Activated CD4-positive, alpha-beta T cell treated with anti-CD3 and anti-CD28 coated beads for 1 hour (primary cell): ENCODE data around the gene JAKMIP1.

Experiments used
- DNase-seq: peaks from one replicate; pipeline ENCODE4 v3.0.0-alpha.2; 2020

JAKMIP1 gene

DNA sequence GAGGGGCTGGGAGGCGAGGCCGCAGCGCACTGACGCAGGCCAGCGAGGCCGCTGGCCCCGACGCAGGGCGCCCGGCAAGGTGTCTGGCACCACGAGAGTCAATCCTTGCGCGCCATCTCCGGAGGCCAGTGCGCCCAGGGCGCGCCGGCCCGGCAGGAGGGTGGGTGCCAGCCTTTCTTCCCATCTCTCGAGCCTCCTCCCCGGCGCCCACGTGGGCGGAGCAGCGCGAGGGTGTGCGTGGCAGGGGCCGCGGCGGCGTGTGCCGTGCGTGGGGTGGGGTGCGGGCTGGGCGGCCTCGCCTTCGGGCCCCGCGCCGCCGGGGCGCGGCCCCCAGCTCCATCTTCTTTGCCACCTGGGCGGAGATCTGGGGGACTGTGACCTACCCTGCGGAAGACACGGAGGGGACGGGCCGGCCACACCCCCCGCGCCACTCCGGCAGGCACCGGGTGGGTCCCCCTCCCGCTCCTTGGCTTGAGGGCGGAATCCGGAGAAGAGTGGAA is 877 bp downstream of the JAKMIP1 start:
- no peak for DNase-seq

DNA sequence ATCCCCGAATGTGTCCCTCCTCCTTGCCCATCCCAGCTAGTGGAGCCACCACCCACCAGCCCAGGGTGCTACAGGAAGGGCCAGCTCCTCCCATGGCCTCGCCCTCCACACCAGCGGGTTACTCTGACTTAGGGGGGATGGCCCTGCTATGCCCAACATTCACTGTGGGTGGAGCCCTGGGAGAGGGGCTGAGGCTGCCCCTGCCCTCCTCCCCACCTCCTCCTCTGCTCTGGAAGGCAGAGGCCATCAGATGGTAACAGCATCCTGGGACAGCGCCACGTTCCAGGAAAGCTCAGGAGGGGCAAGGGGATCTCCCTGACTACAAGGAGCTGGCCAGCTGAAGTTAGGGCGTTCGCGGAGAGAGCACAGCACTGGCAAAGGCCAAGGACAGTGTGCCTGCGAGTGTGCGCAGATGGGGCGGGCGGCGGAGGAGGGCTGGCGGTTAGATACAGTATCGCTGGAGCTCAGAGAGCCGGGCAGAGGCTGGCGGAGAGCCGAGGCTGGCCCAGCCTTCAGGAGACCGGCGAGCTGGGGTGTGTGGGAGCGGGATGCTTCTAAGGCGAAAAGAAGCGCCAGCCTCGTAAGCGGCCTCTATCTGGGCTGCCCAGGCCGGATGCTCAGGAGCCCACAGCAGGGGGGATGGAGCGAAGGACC is 1.5 kb downstream of the JAKMIP1 start:
- no peak for DNase-seq

DNA sequence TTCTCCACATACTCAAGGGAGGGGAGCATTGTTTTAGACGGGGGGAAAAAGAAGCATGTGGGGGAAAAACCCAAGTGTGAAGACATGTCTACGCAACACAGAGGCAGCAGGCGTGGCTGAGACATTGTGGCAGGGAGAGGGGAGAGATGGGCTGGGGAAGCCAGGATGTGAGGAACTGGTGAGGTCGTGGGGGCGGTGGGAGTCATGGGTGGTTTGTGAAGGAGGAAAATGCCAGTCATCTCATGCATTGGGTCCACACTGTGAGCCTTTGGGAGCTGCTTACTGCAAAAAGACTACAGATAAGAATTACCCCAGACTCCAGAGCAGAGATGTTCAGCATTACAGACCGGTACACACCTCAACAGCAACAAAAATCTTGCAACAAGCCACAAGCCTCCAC is 2.1 kb downstream of the JAKMIP1 start:
- no peak for DNase-seq

DNA sequence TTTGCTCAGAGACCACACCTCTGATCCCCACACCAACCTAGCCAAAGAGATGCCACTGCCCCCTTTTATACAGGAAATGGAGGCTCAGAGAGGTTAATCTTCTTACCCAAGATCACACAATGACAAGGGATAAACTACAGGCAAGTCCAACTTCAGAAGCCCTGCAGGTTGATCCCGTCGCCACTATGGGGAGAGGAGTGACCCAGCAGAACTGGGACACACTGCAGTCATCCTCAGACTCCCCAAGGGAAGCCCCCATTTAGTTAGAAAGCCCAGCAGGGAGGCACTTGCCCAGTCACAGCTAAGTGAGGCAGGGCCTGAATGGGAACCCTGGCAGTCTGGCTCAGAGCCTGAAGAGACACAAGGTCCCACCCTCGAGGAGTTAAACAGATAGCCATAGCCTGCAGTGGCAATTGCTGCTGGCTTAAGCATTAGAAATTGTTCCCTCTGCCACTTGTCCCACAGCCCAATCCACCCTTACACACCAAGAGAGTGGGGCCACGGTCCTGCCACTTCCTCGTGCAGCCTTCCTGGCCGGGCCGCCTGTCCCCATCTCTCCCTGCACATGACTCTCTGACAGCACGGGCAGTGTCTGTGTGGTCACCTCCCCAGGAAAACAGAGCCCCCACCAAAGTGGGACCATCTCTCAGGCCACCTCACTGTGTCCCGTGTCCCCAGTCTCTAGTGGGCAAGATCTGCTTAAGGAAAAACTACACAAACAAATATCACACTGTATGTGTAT is 2.7 kb downstream of the JAKMIP1 start:
- DNase-seq = no peak

- DNase-seq = no peak
Measured at GRCh38 chr4:6196871-6197270, 3.5 kb downstream of the JAKMIP1 start.

DNA sequence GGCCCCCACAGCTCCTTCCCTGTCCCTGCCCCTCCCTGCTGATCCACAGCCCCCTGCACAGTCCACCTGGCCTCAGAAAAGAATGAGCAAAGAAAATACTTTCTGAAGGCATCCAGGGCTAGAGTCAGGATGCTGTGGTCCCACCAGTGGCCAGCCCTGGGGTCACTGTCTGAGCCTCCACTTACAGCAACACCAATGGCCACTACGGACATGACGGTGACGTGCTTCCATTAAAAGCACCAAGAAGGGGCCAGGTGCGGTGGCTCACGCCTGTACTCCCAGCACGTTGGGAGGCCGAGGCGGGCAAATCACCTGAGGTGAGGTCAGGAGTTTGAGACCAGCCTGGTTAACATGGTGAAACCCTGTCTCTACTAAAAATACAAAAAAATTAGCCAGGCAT is 4.0 kb downstream of the JAKMIP1 start:
- DNase-seq = no peak

DNA sequence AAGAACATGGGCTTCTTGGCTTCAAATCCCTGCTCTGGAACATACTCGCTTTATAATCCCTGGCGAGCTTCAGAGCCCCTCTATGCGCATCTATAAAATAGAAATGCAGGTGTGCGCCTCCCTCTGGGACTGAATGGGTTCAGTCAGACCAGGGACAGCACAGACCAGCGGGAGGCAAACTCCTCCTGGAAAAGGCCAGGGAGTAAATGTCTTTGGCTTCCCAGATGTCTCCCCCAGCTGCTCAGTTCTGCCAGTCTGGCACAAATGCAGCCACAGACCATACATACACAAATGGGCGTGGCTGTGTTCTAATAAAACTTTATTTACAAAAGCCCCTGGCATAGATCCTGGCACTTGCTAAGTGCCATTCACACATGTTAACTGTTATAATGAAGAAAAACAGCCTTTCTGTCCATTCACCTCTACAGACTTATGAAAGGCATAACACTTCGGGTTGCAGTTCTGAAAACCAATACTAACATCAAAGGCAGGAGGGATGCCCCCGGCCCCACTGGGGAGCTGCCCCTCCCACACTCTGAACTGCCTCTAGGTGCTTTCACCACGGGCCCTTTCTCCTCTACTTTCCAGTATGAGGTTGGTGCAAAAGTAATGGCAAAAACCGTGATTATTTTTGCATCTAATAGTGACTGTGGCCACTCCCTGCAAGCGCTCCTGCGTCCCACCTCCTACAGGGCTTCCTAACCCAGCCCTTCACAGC is 4.6 kb downstream of the JAKMIP1 start:
- no peak for DNase-seq

- DNase-seq = no peak
Measured at GRCh38 chr4:6194458-6195195, 5.7 kb downstream of the JAKMIP1 start.

- no peak for DNase-seq
Measured at GRCh38 chr4:6193399-6193798, 7.0 kb downstream of the JAKMIP1 start.

- DNase-seq = no peak
Measured at GRCh38 chr4:6192245-6192644, 8.1 kb downstream of the JAKMIP1 start.

GRCh38 chr4:6191448-6192130 is 8.8 kb downstream of the JAKMIP1 start:
- no peak for DNase-seq

- no peak for DNase-seq
Measured at GRCh38 chr4:6190486-6190885, 9.9 kb downstream of the JAKMIP1 start.

- DNase-seq = no peak
Measured at GRCh38 chr4:6189511-6189910, 10.8 kb downstream of the JAKMIP1 start.

- DNase-seq = no peak
Measured at GRCh38 chr4:6188687-6189305, 11.6 kb downstream of the JAKMIP1 start.

- no peak for DNase-seq
Measured at GRCh38 chr4:6184169-6184568, 16.2 kb downstream of the JAKMIP1 start.

- DNase-seq = no peak
Measured at GRCh38 chr4:6183740-6184139, 16.6 kb downstream of the JAKMIP1 start.

DNA sequence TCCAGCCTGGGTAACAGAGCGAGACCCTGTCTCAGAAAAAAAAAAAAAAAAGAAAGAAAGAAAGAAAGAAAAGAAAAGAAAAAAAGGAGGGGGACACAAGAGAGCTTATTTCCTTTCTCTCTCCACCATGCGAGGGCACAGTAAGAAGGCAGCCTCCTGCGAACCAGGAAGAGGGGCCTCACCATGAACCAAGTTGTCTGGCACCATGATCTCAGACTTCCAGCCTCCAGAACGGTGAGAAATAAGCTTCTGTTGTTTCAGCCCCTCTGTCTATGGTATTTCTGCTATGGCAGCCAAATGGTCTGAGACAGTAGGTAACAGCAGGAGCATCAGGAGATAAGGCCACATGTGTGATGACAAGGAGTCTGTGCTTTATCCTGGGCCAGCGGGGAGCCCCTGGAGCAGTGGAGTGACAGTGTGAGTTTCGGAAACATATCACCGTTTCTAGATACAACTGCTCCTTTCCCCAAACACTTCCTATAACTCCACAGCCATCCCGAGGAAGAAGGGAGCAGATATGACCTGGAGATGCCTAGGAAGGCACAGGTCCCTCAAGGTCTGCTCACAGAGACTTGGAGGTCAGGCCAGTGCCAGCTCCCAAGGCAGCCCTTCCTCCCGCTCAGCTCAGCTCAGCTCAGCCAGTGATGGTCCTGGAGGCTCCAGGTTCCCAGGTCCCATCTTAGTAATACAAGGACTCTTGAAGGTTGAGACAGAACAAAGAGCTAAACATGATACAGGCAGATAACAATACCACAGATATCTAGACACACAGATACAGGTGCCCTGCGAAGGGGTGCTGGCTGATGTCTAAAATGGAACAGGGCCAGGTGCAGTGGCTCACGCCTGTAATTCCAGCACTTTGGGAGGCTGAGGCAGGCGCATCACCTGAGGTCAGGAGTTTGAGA is 17.7 kb downstream of the JAKMIP1 start:
- no peak for DNase-seq

DNA sequence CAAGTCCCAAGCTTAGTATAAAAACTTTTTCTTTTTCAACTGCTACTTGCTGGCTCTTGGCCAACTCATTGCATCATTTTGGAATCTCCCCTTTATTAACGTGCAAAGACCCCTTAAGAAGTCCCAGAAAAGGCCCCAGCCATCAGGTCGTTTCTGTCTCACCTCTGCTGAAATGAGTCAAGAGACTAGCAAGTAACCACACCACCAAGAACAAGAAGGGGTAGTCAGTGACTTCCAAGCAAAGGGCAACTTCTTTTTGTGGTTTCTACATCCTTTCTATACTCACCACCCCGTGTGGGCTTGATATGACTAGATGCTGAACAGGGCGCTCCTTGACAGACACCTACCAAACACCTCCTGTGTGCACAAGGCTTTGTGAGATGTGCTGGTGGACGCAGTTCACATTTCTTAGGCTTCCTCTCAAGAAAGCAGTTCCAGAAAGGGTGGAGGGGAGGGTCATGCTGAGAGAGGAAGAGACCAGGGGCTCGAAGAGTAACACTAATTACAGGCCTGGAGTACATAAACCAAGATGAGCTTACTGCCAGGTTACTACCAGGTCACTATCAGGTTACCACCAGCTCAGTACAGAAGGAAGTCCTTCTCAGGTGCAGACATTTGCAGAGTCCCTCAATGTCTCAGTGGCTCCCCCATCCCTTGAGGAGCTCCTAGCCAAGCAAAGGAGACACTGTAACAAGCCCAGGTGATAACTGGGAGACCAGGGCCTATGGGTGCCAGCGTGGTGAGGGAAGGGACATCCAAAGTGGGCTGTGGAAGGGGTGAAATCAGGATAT is 19.3 kb downstream of the JAKMIP1 start:
- no peak for DNase-seq

- DNase-seq = no peak
Measured at GRCh38 chr4:6179362-6179761, 21.0 kb downstream of the JAKMIP1 start.

GRCh38 chr4:6178757-6179156 is 21.6 kb downstream of the JAKMIP1 start:
- DNase-seq = no peak
